GM18868 (cell line): Measurements from ENCODE around the gene TMEM198.

Experiments used
- ATAC-seq: cut with Tn5 transposase; IDR thresholded peaks from one replicate; pipeline ENCODE4 v1.9.1; 2021; ENCODE audit warnings: mild to moderate bottlenecking, moderate library complexity; ENCODE audit not compliant: unreplicated experiment

Gene TMEM198

DNA sequence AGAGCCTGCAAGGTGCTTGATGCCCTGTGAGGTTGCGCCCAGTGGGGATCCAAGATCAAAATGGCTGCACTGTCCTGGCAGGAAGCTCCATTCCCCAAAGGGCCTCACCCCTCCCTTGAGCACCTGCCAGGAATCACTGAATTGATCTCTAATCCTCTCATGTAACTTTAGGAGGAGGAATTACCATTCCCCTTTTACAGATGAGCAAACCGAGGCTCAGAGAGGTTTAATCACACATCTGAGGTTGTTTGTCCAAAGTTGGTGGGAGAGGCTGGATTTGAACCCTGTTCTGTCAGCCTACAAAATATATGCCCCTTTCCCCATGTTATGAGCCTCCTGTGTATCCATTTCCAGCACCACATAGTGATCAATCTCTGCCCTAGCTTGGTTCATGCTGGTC lies 19.0 kb upstream of the TMEM198 start:
- no peak for ATAC-seq

- ATAC-seq = no peak
Observed at GRCh38 chr2:219525533-219526232, 18.1 kb upstream of the TMEM198 start.

DNA sequence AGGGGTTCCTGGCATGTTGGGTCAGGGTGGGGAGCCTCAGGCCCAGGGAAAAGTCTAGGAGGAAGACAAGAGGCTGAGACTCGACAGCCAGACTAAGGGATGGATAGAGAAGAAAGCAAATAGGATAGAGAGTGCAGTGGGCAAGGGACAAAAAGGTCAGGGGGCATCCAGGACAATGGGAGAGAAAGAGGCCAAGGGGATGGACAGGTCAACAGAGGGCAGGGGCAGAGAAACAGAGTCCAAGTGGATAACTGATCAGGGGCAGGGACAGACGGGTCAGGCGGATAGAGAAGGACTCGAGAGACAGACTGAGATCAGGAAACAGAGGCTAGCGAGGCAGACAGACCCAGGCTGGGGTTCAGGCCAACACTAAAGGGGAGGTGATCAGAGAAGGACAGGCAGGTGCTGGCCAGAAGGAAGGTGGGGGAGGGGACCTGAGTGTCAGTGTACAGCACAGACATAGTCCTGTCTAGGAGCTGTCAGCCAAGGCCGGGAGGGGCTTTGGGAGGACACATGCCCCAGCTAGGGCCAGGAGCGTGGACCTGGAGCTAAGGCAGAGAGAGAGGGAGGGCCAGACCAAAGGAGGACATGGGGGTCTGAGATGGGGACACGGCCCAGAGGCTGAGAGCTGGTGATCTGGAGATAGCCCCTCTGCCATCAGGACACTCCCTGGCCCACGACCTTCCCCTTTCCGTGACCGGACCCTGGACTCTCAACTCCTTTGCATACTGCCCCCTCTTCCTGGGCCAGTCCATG lies 17.3 kb upstream of the TMEM198 start:
- ATAC-seq = no peak

DNA sequence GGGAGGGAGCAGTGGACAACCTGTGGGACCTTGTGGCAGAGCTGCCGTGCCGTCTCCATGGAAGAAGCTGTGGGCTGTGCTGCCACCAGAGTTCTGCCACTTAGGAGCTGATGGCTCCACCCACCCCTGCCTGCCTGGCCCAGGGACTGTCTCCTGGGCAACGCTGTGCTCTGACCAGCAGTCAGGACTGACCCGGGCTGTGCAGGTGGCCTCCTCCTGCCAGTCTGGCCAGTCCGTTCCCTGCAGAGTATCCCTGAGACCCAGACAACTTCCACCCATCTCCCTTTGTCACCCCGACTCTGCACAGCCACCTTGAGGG lies 16.8 kb upstream of the TMEM198 start:
- no peak for ATAC-seq

GRCh38 chr2:219527472-219527871 lies 16.4 kb upstream of the TMEM198 start:
- no peak for ATAC-seq

GRCh38 chr2:219530048-219530963 lies 13.5 kb upstream of the TMEM198 start:
- peak; percentile 90 for ATAC-seq

- no peak for ATAC-seq
Observed at GRCh38 chr2:219531639-219532377, 12.0 kb upstream of the TMEM198 start.

- no peak for ATAC-seq
Observed at GRCh38 chr2:219532378-219532649, 11.5 kb upstream of the TMEM198 start.

GRCh38 chr2:219533930-219534661 lies 9.7 kb upstream of the TMEM198 start:
- ATAC-seq = no peak

- ATAC-seq = no peak
Observed at GRCh38 chr2:219536425-219536824, 7.4 kb upstream of the TMEM198 start.

- no peak for ATAC-seq
Observed at GRCh38 chr2:219536967-219537366, 6.9 kb upstream of the TMEM198 start.

DNA sequence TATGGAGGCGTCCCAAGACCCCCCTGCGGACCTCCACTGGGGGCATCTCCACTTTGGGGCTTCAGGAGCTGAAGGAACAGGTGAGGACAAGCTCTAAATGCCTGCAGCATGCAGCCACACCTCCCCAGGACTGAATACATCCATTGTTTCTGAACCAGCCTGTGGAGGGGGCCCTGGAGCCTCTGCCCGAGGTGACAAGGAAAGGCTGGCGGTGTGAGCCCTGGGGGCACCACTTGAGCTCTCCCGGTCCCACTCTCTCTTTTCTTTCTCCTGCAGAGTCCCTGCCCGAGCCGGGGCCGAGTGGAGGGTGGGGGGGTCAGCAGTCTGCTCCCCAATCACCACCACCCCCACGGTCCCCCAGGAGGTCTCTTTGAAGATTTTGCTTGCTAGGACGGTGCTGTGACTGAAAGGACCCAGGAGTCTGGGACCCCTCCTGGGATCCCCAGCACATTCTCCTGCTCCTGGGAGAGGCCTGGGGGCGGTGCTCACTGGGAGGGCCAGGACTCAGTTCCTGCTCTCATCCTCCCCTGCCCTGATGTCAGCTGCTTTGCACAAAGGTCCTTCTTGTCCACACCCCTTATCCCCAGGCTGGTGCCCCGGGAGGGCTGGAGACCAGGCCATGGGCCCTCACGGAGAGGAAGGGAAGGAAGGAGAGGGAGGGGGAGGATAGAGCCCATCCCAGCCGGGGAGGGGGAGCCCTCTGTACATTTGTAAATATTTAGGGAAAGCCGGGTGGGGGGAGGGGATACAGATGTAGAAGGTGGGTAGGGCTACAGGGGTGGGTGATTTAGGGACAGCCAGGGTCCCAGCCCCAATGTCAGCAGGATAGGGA lies 6.0 kb upstream of the TMEM198 start:
- no peak for ATAC-seq

GRCh38 chr2:219538504-219538951 lies 5.3 kb upstream of the TMEM198 start:
- ATAC-seq = no peak

GRCh38 chr2:219538956-219539788 lies 4.7 kb upstream of the TMEM198 start:
- ATAC-seq = no peak

- no peak for ATAC-seq
Observed at GRCh38 chr2:219539926-219540678, 3.7 kb upstream of the TMEM198 start.

DNA sequence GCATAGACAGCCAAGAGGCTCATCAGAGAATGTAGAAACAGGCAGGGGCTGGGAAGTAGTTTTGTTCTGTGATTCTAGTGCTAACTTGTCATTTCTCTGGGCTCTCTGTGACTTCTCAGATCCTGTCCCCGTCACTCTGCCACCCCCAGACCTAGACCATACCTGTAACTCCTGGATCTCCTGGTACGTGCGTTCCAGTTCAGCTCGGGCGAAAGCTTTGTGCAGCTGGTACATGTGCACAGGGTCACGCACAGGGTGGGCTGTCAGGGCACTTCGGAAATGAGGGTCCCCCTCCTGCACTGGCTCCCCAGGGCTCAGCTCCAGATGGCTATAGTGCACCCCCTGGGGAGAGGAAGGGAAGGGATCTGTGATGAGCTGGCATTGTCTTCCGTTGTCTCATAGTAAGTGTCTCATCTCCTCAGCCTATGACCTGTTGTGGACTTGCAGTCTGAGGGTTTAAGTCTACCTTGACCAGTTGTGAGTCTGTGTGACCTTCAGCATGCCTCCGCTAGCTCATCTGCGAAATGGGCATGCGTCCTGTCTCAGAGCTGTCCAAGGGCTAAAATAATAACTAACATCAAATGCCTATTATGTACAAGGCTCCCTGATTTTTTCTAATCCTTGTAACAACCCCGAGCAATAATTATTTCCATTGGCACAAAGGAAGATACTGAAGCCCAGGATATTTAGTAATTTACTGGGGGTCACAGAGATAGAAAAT lies 2.9 kb upstream of the TMEM198 start:
- ATAC-seq = no peak

GRCh38 chr2:219541611-219542180 lies 2.1 kb upstream of the TMEM198 start:
- peak; percentile 63 for ATAC-seq
